Suprapubic skin (tissue), 4 donors: Measurements from ENCODE around the gene KIF6. TPM values are rescaled to one million over a fixed set of nuclear protein-coding genes. Genes with fewer than 3 reads are reported as not detected.

Experiments
- DNase-seq, 2 donors: peaks; one replicate each; pipeline ENCODE4 v3.0.0-alpha.2; 2019; ENCODE audit warnings: low spot score in 2 of 2
- H3K27ac ChIP-seq: fragments of 200-600 bp; sonication (generic); one replicate; pipeline ENCODE4 v1.5.1; 2019
- H3K27me3 ChIP-seq: fragments of 200-600 bp; sonication (generic); one replicate; pipeline ENCODE4 v1.5.1; 2019
- H3K36me3 ChIP-seq: fragments of 200-600 bp; sonication (generic); one replicate; pipeline ENCODE4 v1.5.1; 2019
- H3K4me1 ChIP-seq: fragments of 200-600 bp; sonication (generic); one replicate; pipeline ENCODE4 v1.5.1; 2019
- H3K4me3 ChIP-seq: fragments of 200-600 bp; sonication (generic); one replicate; pipeline ENCODE4 v1.5.1; 2019; ENCODE audit warnings: mild to moderate bottlenecking
- H3K9me3 ChIP-seq: fragments of 200-600 bp; sonication (generic); one replicate; pipeline ENCODE4 v1.5.1; 2019
- EP300 ChIP-seq: sonication (generic); formaldehyde crosslinking; IDR thresholded peaks from one replicate; pipeline ENCODE4 v1.6.1; 2017; ENCODE audit warnings: antibody characterized with exemption
- POLR2A ChIP-seq, 2 donors: fragments of 450-650 bp; IDR thresholded peaks; one replicate each; pipeline ENCODE4 v1.6.1; 2017; ENCODE audit warnings: antibody characterized with exemption in 2 of 2, mild to moderate bottlenecking in 2 of 2, moderate library complexity in 2 of 2
- POLR2AphosphoS5 ChIP-seq, 3 donors: sonication (generic); formaldehyde crosslinking; IDR thresholded peaks; one replicate each; pipeline ENCODE4 v1.6.1; 2017; ENCODE audit warnings: antibody characterized with exemption in 3 of 3
- WGBS: methylation state at CpG from one replicate; pipeline ENCODE4 v1.1.5; 2018; 5-methylcytosine and 5-hydroxymethylcytosine counted together
- total RNA-seq, 4 donors: library from RNA; depleted of rRNA; stranded (reverse); fragments of >200 nt; gene quantifications; one replicate each; pipeline ENCODE4 v1.1.0, GENCODE V29; 2016
- TF ChIP-seq, protein P1 (sequence below), 2 donors: fragments of 200-600 bp in 1 of 2; fragments of 450-650 bp in 1 of 2; sonication (generic) in 1 of 2; IDR thresholded peaks; one replicate each; pipeline ENCODE4 v1.5.1; 2016 to 2019; ENCODE audit warnings: antibody characterized with exemption in 2 of 2, mild to moderate bottlenecking in 1 of 2, moderate library complexity in 1 of 2

The KIF6 gene
- total RNA-seq, 4 donors from 2014 or later: 0.18 to 1.1 TPM; not detected in 2

- Histone ChIP-seq H3K4me3 (no peak overlapping the region), H3K9me3 (no peaks in the 10 kb centered on the region), H3K27me3 (no peaks in the 10 kb centered on the region), H3K4me1 (peaks cover 13% of the 10 kb centered on the region), H3K36me3 (no peaks in the 10 kb centered on the region), H3K27ac (no peak overlapping the region)
- DNase-seq: no peak
- 34% methylated on average over 5 of the region's 5 CpGs for whole genome bisulfite sequencing
- TF ChIP-seq, protein P1, sequence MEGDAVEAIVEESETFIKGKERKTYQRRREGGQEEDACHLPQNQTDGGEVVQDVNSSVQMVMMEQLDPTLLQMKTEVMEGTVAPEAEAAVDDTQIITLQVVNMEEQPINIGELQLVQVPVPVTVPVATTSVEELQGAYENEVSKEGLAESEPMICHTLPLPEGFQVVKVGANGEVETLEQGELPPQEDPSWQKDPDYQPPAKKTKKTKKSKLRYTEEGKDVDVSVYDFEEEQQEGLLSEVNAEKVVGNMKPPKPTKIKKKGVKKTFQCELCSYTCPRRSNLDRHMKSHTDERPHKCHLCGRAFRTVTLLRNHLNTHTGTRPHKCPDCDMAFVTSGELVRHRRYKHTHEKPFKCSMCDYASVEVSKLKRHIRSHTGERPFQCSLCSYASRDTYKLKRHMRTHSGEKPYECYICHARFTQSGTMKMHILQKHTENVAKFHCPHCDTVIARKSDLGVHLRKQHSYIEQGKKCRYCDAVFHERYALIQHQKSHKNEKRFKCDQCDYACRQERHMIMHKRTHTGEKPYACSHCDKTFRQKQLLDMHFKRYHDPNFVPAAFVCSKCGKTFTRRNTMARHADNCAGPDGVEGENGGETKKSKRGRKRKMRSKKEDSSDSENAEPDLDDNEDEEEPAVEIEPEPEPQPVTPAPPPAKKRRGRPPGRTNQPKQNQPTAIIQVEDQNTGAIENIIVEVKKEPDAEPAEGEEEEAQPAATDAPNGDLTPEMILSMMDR (IDR thresholded peaks at IDR 0.05): no peak
- TF ChIP-seq POLR2A (IDR thresholded peaks at IDR 0.05) (no peak), POLR2AphosphoS5 (IDR thresholded peaks at IDR 0.05) (no peak), EP300 (no peak)
These were observed 389.2 kb downstream of the KIF6 start for GRCh38 chr6:39335780-39336545.

GRCh38 chr6:39333644-39334438 is 391.4 kb downstream of the KIF6 start:
- no peak for DNase-seq
- no peaks in the 10 kb centered on the region for H3K36me3 ChIP-seq
- H3K27ac ChIP-seq: no peak overlapping the region
- H3K4me3 ChIP-seq: no peak overlapping the region
- 89% methylated on average over 7 of the region's 7 CpGs for WGBS
- H3K27me3 ChIP-seq: no peaks in the 10 kb centered on the region
- no peaks in the 10 kb centered on the region for H3K9me3 ChIP-seq
- peaks cover 2% of the 10 kb centered on the region for H3K4me1 ChIP-seq
- TF ChIP-seq EP300: no peak
- no peak for TF ChIP-seq POLR2A (IDR thresholded peaks at IDR 0.05)
- no peak for TF ChIP-seq POLR2AphosphoS5 (IDR thresholded peaks at IDR 0.05)
- TF ChIP-seq, protein P1 (IDR thresholded peaks at IDR 0.05): no peak

DNA sequence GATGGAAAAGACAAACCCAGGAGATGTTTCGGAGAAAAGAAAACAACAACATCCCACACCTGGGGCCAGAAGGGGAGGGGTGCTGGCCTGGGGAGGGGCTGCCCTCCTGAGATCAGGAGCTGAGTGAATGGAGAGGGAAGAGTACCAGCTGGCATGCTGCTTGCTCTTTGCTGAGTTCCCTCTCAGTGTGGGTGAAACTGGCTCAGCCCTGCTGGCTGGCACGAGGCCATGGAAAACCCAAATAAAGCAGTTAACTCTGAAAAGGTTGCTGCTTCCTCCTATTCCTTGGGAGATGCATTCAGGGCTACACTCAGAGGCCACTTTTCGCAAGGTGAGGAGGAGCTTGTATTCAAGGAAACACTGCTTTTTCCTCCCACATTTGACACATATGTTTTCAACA is 394.7 kb downstream of the KIF6 start:
- no peaks in the 10 kb centered on the region for H3K9me3 ChIP-seq
- no peak for DNase-seq

GRCh38 chr6:39330057-39330456 is 395.2 kb downstream of the KIF6 start:
- TF ChIP-seq POLR2A (IDR thresholded peaks at IDR 0.05) (no peak), EP300 (no peak), POLR2AphosphoS5 (IDR thresholded peaks at IDR 0.05) (no peak)
- TF ChIP-seq, protein P1 (IDR thresholded peaks at IDR 0.05): no peak
- 64% methylated on average over 3 of the region's 3 CpGs for WGBS
- Histone ChIP-seq H3K9me3 (no peaks in the 10 kb centered on the region), H3K36me3 (no peaks in the 10 kb centered on the region), H3K27me3 (peaks cover 3% of the 10 kb centered on the region), H3K4me3 (no peak overlapping the region), H3K27ac (no peak overlapping the region), H3K4me1 (no peaks in the 10 kb centered on the region)
- no peak for DNase-seq

More for the DNA sequence above, 394.7 kb downstream of the KIF6 start:
- 43% methylated on average over 3 of the region's 3 CpGs for WGBS
- peaks cover 3% of the 10 kb centered on the region for H3K27me3 ChIP-seq
- H3K36me3 ChIP-seq: no peaks in the 10 kb centered on the region
- no peak overlapping the region for H3K4me3 ChIP-seq
- no peak overlapping the region for H3K27ac ChIP-seq
- no peaks in the 10 kb centered on the region for H3K4me1 ChIP-seq
- TF ChIP-seq, protein P1 (IDR thresholded peaks at IDR 0.05): no peak
- TF ChIP-seq POLR2AphosphoS5 (IDR thresholded peaks at IDR 0.05): no peak
- no peak for TF ChIP-seq EP300
- TF ChIP-seq POLR2A (IDR thresholded peaks at IDR 0.05): no peak

DNA sequence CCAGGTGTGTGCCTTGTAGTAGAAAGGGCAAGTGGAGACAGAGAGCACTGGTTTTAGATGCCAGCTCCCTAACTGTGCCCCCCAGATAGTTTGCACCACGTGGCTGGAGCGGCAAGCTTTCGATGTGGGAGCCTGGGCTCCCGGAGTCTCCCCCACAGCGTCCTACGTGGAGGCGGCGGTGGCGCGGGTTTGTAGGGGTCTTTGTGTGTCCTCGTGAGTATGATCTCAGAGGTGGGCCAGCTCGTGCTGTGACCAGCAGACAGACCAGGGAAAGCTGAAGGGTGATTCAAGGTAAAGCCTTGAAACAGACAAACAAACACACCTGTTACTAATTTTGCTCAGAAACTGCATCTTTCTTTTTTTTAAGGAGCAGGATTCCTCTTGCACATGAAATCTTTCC is 397.1 kb downstream of the KIF6 start:
- peaks cover 6% of the 10 kb centered on the region for H3K27me3 ChIP-seq
- H3K36me3 ChIP-seq: no peaks in the 10 kb centered on the region
- no peak overlapping the region for H3K4me3 ChIP-seq
- DNase-seq: no peak
- no peak overlapping the region for H3K27ac ChIP-seq
- H3K4me1 ChIP-seq: no peaks in the 10 kb centered on the region
- no peaks in the 10 kb centered on the region for H3K9me3 ChIP-seq
- TF ChIP-seq POLR2A (IDR thresholded peaks at IDR 0.05) (no peak), EP300 (no peak), POLR2AphosphoS5 (IDR thresholded peaks at IDR 0.05) (no peak)
- TF ChIP-seq, protein P1 (IDR thresholded peaks at IDR 0.05): no peak
- 89% methylated on average over 12 of the region's 12 CpGs for WGBS
